Suprapubic skin (tissue), 4 donors: ENCODE results near the gene CASP1. TPM values are rescaled to one million over a fixed set of nuclear protein-coding genes. Genes with fewer than 3 reads are reported as not detected.

Source experiments
- DNase-seq, 2 donors: peaks; one replicate each; pipeline ENCODE4 v3.0.0-alpha.2; 2019; ENCODE audit warnings: low spot score in 2 of 2
- H3K27ac ChIP-seq: fragments of 200-600 bp; sonication (generic); one replicate; pipeline ENCODE4 v1.5.1; 2019
- H3K27me3 ChIP-seq: fragments of 200-600 bp; sonication (generic); one replicate; pipeline ENCODE4 v1.5.1; 2019
- H3K36me3 ChIP-seq: fragments of 200-600 bp; sonication (generic); one replicate; pipeline ENCODE4 v1.5.1; 2019
- H3K4me1 ChIP-seq: fragments of 200-600 bp; sonication (generic); one replicate; pipeline ENCODE4 v1.5.1; 2019
- H3K4me3 ChIP-seq: fragments of 200-600 bp; sonication (generic); one replicate; pipeline ENCODE4 v1.5.1; 2019; ENCODE audit warnings: mild to moderate bottlenecking
- H3K9me3 ChIP-seq: fragments of 200-600 bp; sonication (generic); one replicate; pipeline ENCODE4 v1.5.1; 2019
- CTCF ChIP-seq, 2 donors: fragments of 200-600 bp in 1 of 2; fragments of 450-650 bp in 1 of 2; sonication (generic) in 1 of 2; IDR thresholded peaks; one replicate each; pipeline ENCODE4 v1.5.1; 2016 to 2019; ENCODE audit warnings: antibody characterized with exemption in 2 of 2, mild to moderate bottlenecking in 1 of 2, moderate library complexity in 1 of 2
- EP300 ChIP-seq: sonication (generic); formaldehyde crosslinking; IDR thresholded peaks from one replicate; pipeline ENCODE4 v1.6.1; 2017; ENCODE audit warnings: antibody characterized with exemption
- POLR2A ChIP-seq, 2 donors: fragments of 450-650 bp; IDR thresholded peaks; one replicate each; pipeline ENCODE4 v1.6.1; 2017; ENCODE audit warnings: antibody characterized with exemption in 2 of 2, mild to moderate bottlenecking in 2 of 2, moderate library complexity in 2 of 2
- POLR2AphosphoS5 ChIP-seq, 3 donors: sonication (generic); formaldehyde crosslinking; IDR thresholded peaks; one replicate each; pipeline ENCODE4 v1.6.1; 2017; ENCODE audit warnings: antibody characterized with exemption in 3 of 3
- WGBS: methylation state at CpG from one replicate; pipeline ENCODE4 v1.1.5; 2018; 5-methylcytosine and 5-hydroxymethylcytosine counted together
- total RNA-seq, 4 donors: library from RNA; depleted of rRNA; stranded (reverse); fragments of >200 nt; gene quantifications; one replicate each; pipeline ENCODE4 v1.1.0, GENCODE V29; 2016

Gene CASP1
- total RNA-seq, 4 donors from 2014 or later: 20.1 to 35.7 (median 28.3) TPM

- Histone ChIP-seq H3K9me3 (no peaks in the 10 kb centered on the region), H3K4me3 (no peak overlapping the region), H3K36me3 (no peaks in the 10 kb centered on the region), H3K4me1 (no peaks in the 10 kb centered on the region), H3K27ac (no peak overlapping the region), H3K27me3 (no peaks in the 10 kb centered on the region)
- no peak for TF ChIP-seq POLR2A (IDR thresholded peaks at IDR 0.05)
- no peak for TF ChIP-seq EP300
- TF ChIP-seq POLR2AphosphoS5 (IDR thresholded peaks at IDR 0.05): no peak
- TF ChIP-seq CTCF (IDR thresholded peaks at IDR 0.05): no peak
- DNase-seq: no peak
- WGBS: 61% methylated on average over 4 of the region's 4 CpGs
Measured at GRCh38 chr11:105057432-105057831, 22.5 kb upstream of the CASP1 start.

- Histone ChIP-seq H3K4me1 (no peaks in the 10 kb centered on the region), H3K27ac (no peak overlapping the region), H3K9me3 (no peaks in the 10 kb centered on the region), H3K36me3 (no peaks in the 10 kb centered on the region), H3K4me3 (no peak overlapping the region), H3K27me3 (no peaks in the 10 kb centered on the region)
- WGBS: 100% methylated on average over 1 of the region's 1 CpG
- TF ChIP-seq CTCF (IDR thresholded peaks at IDR 0.05) (no peak), EP300 (no peak), POLR2AphosphoS5 (IDR thresholded peaks at IDR 0.05) (no peak), POLR2A (IDR thresholded peaks at IDR 0.05) (no peak)
- DNase-seq: no peak
Measured at GRCh38 chr11:105056446-105056845, 21.5 kb upstream of the CASP1 start.

GRCh38 chr11:105054723-105055493, 20.0 kb upstream of the CASP1 start:
- Histone ChIP-seq H3K36me3 (no peaks in the 10 kb centered on the region), H3K4me3 (no peak overlapping the region), H3K4me1 (no peaks in the 10 kb centered on the region), H3K27ac (no peak overlapping the region), H3K9me3 (no peaks in the 10 kb centered on the region), H3K27me3 (no peaks in the 10 kb centered on the region)
- TF ChIP-seq EP300: no peak
- TF ChIP-seq POLR2A (IDR thresholded peaks at IDR 0.05): no peak
- TF ChIP-seq POLR2AphosphoS5 (IDR thresholded peaks at IDR 0.05): no peak
- no peak for TF ChIP-seq CTCF (IDR thresholded peaks at IDR 0.05)
- no peak for DNase-seq
- 58% methylated on average over 2 of the region's 2 CpGs for WGBS

- no peak overlapping the region for H3K4me3 ChIP-seq
- DNase-seq: no peak
- no peak overlapping the region for H3K27ac ChIP-seq
- WGBS: 74% methylated on average over 3 of the region's 3 CpGs
- H3K9me3 ChIP-seq: no peaks in the 10 kb centered on the region
- no peaks in the 10 kb centered on the region for H3K4me1 ChIP-seq
- no peaks in the 10 kb centered on the region for H3K27me3 ChIP-seq
- TF ChIP-seq EP300 (no peak), CTCF (IDR thresholded peaks at IDR 0.05) (no peak), POLR2AphosphoS5 (IDR thresholded peaks at IDR 0.05) (no peak), POLR2A (IDR thresholded peaks at IDR 0.05) (no peak)
- no peaks in the 10 kb centered on the region for H3K36me3 ChIP-seq
Measured at GRCh38 chr11:105052487-105052886, 17.5 kb upstream of the CASP1 start.

- Histone ChIP-seq H3K27ac (no peak overlapping the region), H3K36me3 (no peaks in the 10 kb centered on the region), H3K27me3 (no peaks in the 10 kb centered on the region), H3K9me3 (no peaks in the 10 kb centered on the region), H3K4me3 (no peak overlapping the region), H3K4me1 (peaks cover 6% of the 10 kb centered on the region)
- TF ChIP-seq CTCF (IDR thresholded peaks at IDR 0.05) (no peak), POLR2AphosphoS5 (IDR thresholded peaks at IDR 0.05) (no peak), POLR2A (IDR thresholded peaks at IDR 0.05) (no peak), EP300 (no peak)
- WGBS: 94% methylated on average over 2 of the region's 2 CpGs
- no peak for DNase-seq
Measured at GRCh38 chr11:105051559-105051958, 16.6 kb upstream of the CASP1 start.
